LoVo (cell line): ENCODE data around the gene ADAMTS20.

Source experiments
- DNase-seq: peaks from one replicate; pipeline ENCODE4 v3.0.0-alpha.2; 2016; ENCODE audit warnings: low spot score

The ADAMTS20 gene

GRCh38 chr12:43310596-43310995 is 241.4 kb downstream of the ADAMTS20 start:
- no peak for DNase-seq

- DNase-seq, result no peak
Measured at GRCh38 chr12:43309959-43310358, 242.0 kb downstream of the ADAMTS20 start.

- DNase-seq, result no peak
Measured at GRCh38 chr12:43308776-43309175, 243.2 kb downstream of the ADAMTS20 start.

- DNase-seq, result no peak
Measured at GRCh38 chr12:43307126-43307525, 244.9 kb downstream of the ADAMTS20 start.

- DNase-seq, result peak; percentile 8
Measured at GRCh38 chr12:43306066-43306465, 245.9 kb downstream of the ADAMTS20 start.

GRCh38 chr12:43305065-43305464 is 246.9 kb downstream of the ADAMTS20 start:
- no peak for DNase-seq
